Inflammatory macrophage treated with lipopolysaccharide for 4 hours (primary cell): ENCODE measurements around the gene PNMA8B.
A peak's percentile ranks its signal among the peaks of the same experiment; 100 is the strongest.

Experiments
- DNase-seq: peaks from one replicate; pipeline ENCODE4 v3.0.0-alpha.2; 2020

Gene PNMA8B

DNA sequence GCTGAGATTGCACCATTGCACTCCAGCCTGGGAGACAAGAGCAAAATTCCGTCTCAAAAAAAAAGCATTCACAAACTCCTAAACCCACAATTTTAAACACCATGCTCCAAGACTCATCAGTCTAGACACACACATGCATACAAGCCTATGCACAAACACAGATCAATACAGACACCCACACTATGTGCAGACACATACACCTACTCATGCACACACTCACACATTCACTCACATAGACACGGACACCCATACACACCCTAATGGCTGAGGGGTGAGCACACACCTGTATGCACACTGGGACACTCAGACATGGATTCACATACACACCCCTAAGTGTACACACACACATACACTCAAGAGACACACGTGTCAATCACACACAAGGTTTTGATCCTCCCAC, 9.3 kb downstream of the PNMA8B start:
- DNase-seq: no peak

DNA sequence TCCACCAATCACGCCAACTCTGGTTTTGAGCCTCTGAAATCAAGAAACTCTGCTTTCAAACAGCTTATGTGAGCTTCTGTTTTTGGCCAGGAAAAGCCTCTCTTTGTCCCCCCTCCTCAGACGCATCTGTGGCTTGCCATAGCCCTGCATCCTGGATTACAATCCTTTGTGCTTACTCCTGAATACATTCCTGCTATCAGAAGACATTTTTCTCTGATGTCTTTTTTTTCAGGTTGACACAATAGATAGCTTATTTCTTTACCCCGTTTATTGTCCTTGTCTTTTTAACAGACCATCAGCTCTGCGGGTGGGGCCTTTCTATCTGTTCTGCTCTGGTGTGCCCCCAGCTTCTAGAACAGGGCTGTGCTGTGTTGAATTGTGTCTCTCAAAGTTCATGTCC, 11.0 kb downstream of the PNMA8B start:
- no peak for DNase-seq

- DNase-seq: no peak
Observed at GRCh38 chr19:46482631-46483030, 13.0 kb downstream of the PNMA8B start.

DNA sequence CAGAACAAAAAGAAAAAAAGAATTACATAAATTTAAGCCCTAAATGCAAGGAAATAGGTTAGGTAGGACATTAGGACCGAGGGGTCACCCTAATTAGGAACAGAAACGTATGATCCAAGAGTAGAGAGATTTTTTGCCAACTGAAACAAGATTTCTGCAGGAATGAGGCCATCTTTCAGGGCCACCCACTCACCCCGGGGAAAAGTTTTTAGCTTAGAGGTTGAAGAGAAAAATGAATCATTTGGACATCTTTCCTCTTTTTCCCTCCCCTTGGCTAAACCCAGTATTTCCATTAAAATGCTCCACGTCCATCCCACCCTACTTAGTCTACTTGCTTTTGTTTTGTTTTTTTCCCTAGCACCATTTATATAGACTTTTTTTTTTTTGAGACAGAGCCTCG, 13.7 kb downstream of the PNMA8B start:
- no peak for DNase-seq

- no peak for DNase-seq
Observed at GRCh38 chr19:46481223-46481848, 14.3 kb downstream of the PNMA8B start.

- no peak for DNase-seq
Observed at GRCh38 chr19:46480415-46480814, 15.3 kb downstream of the PNMA8B start.

DNA sequence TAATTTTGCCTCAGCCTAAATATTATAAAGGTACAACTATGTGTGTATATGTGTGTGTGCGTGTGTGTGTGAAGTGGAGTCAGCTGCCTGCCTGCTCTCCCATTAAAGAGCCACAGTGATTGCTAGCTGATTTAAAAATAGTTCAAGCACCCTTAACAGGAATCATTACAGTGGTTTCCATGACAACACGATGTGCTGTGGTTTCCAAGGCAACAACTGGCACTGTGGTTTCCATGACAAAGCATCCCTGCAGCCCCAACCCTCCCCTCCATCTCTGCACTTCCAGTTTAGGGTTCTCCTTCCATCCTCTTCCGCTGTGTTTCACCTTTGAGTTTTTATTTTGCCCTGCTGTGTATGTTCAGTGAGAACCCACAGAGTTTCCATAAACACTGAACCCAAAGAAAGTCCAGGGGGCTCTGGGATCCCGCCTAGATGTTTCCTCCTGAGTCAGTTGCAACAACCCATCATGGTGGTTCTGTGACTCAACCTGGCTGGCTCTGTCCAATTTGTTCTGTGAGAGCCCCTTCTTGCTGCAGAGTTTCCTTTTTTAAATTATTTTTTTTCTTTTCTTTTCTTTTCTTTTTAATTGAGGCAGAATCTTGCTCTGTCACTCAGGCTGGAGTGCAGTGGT, 17.2 kb downstream of the PNMA8B start:
- no peak for DNase-seq

- DNase-seq: no peak
Observed at GRCh38 chr19:46475986-46476385, 19.7 kb downstream of the PNMA8B start.

- DNase-seq: no peak
Observed at GRCh38 chr19:46474211-46474610, 21.5 kb downstream of the PNMA8B start.

- no peak for DNase-seq
Observed at GRCh38 chr19:46472592-46472991, 23.1 kb downstream of the PNMA8B start.

- DNase-seq: no peak
Observed at GRCh38 chr19:46471811-46472543, 23.7 kb downstream of the PNMA8B start.

GRCh38 chr19:46471116-46471733, 24.4 kb downstream of the PNMA8B start, which contains the start of gene PNMA8A:
Gene PNMA8A, minus strand, starts transcription at chr19:46471563. Its CDS starts 528 bp downstream, at chr19:46471035.
- DNase-seq: peak; percentile 26

- DNase-seq: no peak
Observed at GRCh38 chr19:46470376-46470775, 25.3 kb downstream of the PNMA8B start.

DNA sequence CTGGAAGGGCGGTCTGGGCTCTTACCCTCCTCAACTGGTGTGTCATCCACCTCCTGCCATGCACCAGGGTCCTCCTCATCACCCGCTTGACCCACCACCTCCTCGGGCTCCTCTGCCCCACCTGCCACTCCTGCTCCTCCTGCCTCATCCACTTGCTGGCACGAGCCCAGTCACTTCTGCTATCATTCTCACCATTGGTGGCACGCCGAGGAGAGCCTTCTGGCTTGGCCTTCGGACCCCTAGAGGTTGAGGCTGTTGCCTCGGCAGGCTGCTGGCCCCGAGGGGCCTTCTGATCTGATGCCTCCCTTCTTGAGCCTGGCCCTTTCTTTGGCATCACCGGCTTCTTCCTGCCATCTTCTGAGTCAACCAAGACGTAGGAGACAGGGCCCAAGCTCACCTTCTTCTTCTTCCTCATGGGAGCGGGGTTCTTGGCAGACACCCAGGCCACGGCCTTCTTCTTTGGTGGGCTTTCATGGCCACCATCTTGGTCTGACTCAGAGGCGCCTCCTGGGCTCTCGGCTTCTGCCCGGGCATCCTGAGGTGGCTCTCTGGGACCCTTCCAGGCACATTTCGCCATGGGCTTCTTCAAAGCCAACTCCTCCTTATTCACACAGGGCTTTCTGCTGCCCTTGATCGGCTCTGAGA, 26.0 kb downstream of the PNMA8B start:
- DNase-seq: no peak

DNA sequence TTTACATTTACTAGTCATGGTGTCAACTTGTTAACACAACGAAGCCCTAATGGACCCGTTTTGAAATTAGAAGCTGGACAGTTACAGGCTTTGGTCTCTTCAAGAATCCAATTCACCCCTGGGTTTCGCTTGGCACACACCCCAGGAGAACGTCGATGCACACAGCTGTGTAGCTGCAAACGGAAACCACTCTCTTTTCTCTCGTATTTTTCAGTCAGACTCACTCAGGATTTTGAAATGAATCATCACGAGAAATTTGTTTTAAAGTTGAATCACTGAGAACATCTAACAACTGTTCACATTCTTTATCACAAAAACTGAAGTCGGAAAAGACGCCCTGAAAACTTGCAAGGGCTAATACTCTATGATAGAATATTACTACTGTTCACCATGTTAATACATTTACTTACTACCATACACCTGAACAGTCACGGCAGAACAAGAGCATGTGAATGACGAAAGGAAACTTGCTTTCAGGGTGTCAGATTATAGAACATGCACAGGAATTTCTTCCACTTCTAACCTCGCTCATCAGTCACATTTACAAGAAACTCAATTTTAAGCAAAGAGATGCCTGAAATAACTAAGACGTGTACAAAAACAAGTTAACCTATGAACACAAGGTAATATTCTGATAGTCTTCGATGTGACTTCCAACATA, 29.0 kb downstream of the PNMA8B start:
- DNase-seq: no peak

- no peak for DNase-seq
Observed at GRCh38 chr19:46463516-46463915, 32.2 kb downstream of the PNMA8B start.

GRCh38 chr19:46461537-46461936, 34.1 kb downstream of the PNMA8B start:
- no peak for DNase-seq

- DNase-seq: no peak
Observed at GRCh38 chr19:46460981-46461380, 34.7 kb downstream of the PNMA8B start.

DNA sequence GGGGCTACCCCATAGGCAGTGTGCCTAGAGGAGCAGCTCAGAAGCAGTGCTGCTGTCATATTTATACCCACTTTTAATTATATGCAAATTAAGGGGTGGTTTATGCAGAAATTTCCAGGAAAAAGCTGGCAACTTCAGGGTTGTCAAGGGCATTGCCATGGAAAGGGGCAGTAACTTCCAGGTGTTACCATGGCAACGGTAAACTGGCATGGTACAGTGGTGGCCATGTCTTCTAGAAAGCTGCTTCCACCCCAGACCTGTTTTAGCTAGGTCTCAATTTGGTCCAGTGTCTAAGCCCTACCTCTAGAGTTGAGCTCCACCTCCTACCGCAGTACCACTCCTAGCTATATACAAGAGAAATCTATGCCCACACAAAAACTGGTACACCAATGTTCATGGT, 35.6 kb downstream of the PNMA8B start:
- DNase-seq: no peak

DNA sequence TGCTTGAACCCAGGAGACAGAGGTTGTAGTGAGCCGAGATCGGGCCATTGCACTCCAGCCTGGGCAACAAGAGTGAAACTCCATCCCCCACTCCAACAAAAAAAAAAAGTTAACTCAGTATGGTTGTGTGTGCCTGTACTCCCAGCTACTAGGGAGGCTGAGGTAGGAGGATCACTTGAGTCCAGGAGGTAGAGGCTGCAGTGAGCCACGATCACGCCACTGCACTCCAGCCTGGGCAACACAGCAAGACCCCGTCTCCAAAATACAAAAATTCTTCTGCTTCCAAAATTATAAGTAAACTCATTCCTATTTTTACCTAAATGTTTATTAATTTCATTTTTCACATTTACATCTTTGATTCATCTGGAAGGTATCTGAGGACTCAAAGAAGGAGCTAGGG, 38.7 kb downstream of the PNMA8B start:
- no peak for DNase-seq

DNA sequence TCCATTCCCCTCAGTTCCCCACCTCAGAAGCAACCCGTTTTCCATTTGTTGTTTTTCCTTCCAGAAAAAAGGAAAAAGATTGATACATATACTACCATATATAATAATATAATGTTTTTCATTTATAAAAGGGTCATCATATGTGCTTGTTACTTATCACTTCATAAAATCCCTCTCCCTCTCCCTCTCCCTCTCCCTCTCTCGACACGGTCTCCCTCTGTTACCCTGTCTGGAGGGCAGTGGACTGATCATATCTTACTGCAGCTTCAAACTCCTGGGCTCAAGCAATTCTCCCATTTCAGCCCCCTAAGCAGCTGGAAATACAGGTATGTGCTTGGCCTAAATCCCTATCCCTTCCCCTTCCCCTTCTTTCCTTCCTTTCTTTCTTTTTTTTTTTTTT, 41.4 kb downstream of the PNMA8B start:
- DNase-seq: no peak

DNA sequence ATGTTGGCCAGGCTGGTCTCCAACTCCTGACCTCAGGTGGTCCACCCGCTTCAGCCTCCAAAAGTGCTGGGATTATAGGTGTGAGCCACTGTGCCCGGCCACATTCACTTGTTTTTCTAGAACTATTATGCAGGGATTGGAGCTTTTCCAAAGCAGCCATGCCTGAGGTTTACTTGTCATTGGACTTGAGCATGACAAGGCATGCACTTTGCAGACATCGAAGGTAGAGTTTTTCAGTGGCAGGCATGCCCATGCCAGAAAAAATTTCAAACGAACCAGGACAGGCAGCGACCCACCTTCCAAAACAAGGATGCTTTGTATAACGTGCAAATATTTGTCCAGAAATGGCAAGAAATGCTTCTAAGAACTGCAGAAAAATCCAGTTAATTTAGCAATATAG, 42.0 kb downstream of the PNMA8B start:
- DNase-seq: no peak

DNA sequence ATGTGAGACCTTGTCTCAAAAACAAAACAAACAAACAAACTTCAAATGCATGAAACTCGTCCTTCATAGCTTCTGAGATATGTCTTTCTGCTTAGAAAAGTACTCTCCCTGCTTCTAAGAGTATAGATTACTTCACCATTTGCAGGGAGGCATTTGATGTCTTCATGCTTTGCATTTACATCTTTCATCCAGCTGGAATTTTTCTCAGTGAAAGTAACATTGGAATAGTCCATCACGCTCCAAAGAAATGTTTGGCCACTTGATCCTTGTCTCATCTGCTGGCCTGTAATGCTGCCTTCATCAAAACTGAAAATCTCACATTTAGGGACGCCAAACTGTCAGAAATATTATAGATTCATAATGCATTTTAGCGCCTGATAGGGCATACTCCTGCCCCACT, 43.5 kb downstream of the PNMA8B start:
- no peak for DNase-seq
